Common myeloid progenitor, CD34-positive (primary cell): Measurements from ENCODE around the gene DNAH8.

Experiments
- CTCF ChIA-PET: fragments of 350-600 bp; sonication (Branson Sonifier 250); formaldehyde crosslinking; loops from one replicate; lab custom pipeline; 2021; ENCODE audit warnings: antibody characterized with exemption; lab: Charles Lee
- POLR2A ChIA-PET: fragments of 350-600 bp; sonication (Branson Sonifier 250); formaldehyde crosslinking; loops from one replicate; lab custom pipeline; 2021; ENCODE audit warnings: antibody characterized with exemption; lab: Charles Lee
- DNase-seq, 3 donors: peaks; one replicate each; pipeline versions ENCODE4 v3.0.0 to v3.0.0-alpha.2; 2013
- H3K27ac ChIP-seq, 2 experiments: 1 replicate in 1 of 2; 2 replicates in 1 of 2; pipeline ENCODE4 v1.7.0; 2013; ENCODE audit warnings: inconsistent platforms in 2 of 2, low read length in 2 of 2, mild to moderate bottlenecking in 2 of 2, low read depth in 1 of 2, moderate library complexity in 1 of 2; ENCODE audit not compliant: severe bottlenecking in 2 of 2, insufficient read depth in 1 of 2, poor library complexity in 1 of 2
- H3K27me3 ChIP-seq, 5 experiments: replicated peaks in 2 of 5; 1 replicate in 3 of 5; 2 replicates in 2 of 5; pipeline versions ENCODE4 v1.6.1 to v1.7.0; 2013; ENCODE audit warnings: low read length in 4 of 5, mild to moderate bottlenecking in 2 of 5, moderate library complexity in 2 of 5, inconsistent platforms in 1 of 5; ENCODE audit not compliant: insufficient read depth in 5 of 5, control insufficient read depth in 4 of 5
- H3K36me3 ChIP-seq, 4 experiments: 1 replicate in 2 of 4; 2 replicates in 2 of 4; pipeline versions ENCODE4 v1.6.1 to v1.7.0; 2013; ENCODE audit warnings: low read length in 3 of 4, control low read depth in 1 of 4, mild to moderate bottlenecking in 1 of 4; ENCODE audit not compliant: control insufficient read depth in 4 of 4, insufficient read depth in 4 of 4
- H3K4me1 ChIP-seq, 4 experiments: 1 replicate in 3 of 4; 2 replicates in 1 of 4; pipeline versions ENCODE4 v1.6.1 to v1.7.1; 2013; ENCODE audit warnings: low read length in 3 of 4, mild to moderate bottlenecking in 3 of 4, control low read depth in 1 of 4, inconsistent platforms in 1 of 4, moderate library complexity in 1 of 4; ENCODE audit not compliant: control insufficient read depth in 4 of 4, insufficient read depth in 4 of 4; ENCODE audit errors: control extremely low read depth in 1 of 4
- H3K4me3 ChIP-seq, 7 experiments: 1 replicate in 4 of 7; 2 replicates in 3 of 7; pipeline versions ENCODE4 v1.5.1 to v1.7.0; 2013; ENCODE audit warnings: mild to moderate bottlenecking in 7 of 7, low read length in 6 of 7, moderate library complexity in 6 of 7, inconsistent platforms in 2 of 7, low read depth in 2 of 7, control low read depth in 1 of 7; ENCODE audit not compliant: insufficient read depth in 4 of 7, control insufficient read depth in 1 of 7; ENCODE audit errors: extremely low read depth in 1 of 7
- H3K9me3 ChIP-seq, 5 experiments: 1 replicate in 4 of 5; 2 replicates in 1 of 5; pipeline versions ENCODE4 v1.6.1 to v1.7.1; 2013; ENCODE audit warnings: low read length in 4 of 5, mild to moderate bottlenecking in 2 of 5, inconsistent platforms in 1 of 5, low read depth in 1 of 5, moderate library complexity in 1 of 5; ENCODE audit not compliant: control insufficient read depth in 4 of 5, insufficient read depth in 2 of 5; ENCODE audit errors: control extremely low read depth in 1 of 5
- WGBS: methylation state at CpG from one replicate; pipeline ENCODE4 v1.1.5; 2013; ENCODE audit not compliant: insufficient coverage; 5-methylcytosine and 5-hydroxymethylcytosine counted together

Gene DNAH8

GRCh38 chr6:38831865-38832264, 116.8 kb downstream of the DNAH8 start:
- POLR2A ChIA-PET, result no interaction called here
- Histone ChIP-seq H3K4me1 (no peaks in the 10 kb centered on the region), H3K4me3 (no peak overlapping the region), H3K27ac (no peak overlapping the region), H3K27me3 (no peaks in the 10 kb centered on the region), H3K36me3 (no peaks in the 10 kb centered on the region), H3K9me3 (peaks cover 0 to 2% (median 0%) of the 10 kb centered on the region in 5 experiments)
- CTCF ChIA-PET, result no interaction called here
- DNase-seq, result no peak

GRCh38 chr6:38833320-38833719, 118.2 kb downstream of the DNAH8 start:
- no peak for DNase-seq
- Histone ChIP-seq H3K4me3 (no peak overlapping the region), H3K36me3 (no peaks in the 10 kb centered on the region), H3K4me1 (no peaks in the 10 kb centered on the region), H3K27me3 (no peaks in the 10 kb centered on the region), H3K9me3 (peaks cover 0 to 2% (median 0%) of the 10 kb centered on the region in 5 experiments), H3K27ac (no peak overlapping the region)
- WGBS, result no CpG with 5 or more reads among the region's 1 CpG
- CTCF ChIA-PET, result no interaction called here
- POLR2A ChIA-PET, result no interaction called here

- Histone ChIP-seq H3K36me3 (no peaks in the 10 kb centered on the region), H3K9me3 (no peaks in the 10 kb centered on the region), H3K27me3 (peaks cover 0 to 2% (median 0%) of the 10 kb centered on the region in 5 experiments), H3K4me3 (no peak overlapping the region), H3K4me1 (no peaks in the 10 kb centered on the region), H3K27ac (no peak overlapping the region)
- ChIA-PET CTCF (no interaction called here), POLR2A (no interaction called here)
- 100% methylated on average over 1 of the region's 1 CpG for WGBS
- no peak for DNase-seq
Observed at GRCh38 chr6:38836585-38836984, 121.5 kb downstream of the DNAH8 start.

GRCh38 chr6:38837101-38837500, 122.0 kb downstream of the DNAH8 start:
- WGBS, result 57% methylated on average over 1 of the region's 3 CpGs

GRCh38 chr6:38843798-38844197, 128.7 kb downstream of the DNAH8 start:
- 85% methylated on average over 2 of the region's 3 CpGs for WGBS
- POLR2A ChIA-PET, result no interaction called here
- CTCF ChIA-PET, result no interaction called here

More at GRCh38 chr6:38837101-38837500, 122.0 kb downstream of the DNAH8 start:
- Histone ChIP-seq H3K27me3 (peaks cover 0 to 3% (median 0%) of the 10 kb centered on the region in 5 experiments), H3K4me1 (no peaks in the 10 kb centered on the region), H3K27ac (no peak overlapping the region), H3K9me3 (no peaks in the 10 kb centered on the region), H3K36me3 (no peaks in the 10 kb centered on the region), H3K4me3 (no peak overlapping the region)
- CTCF ChIA-PET, result no interaction called here
- no peak for DNase-seq
- POLR2A ChIA-PET, result no interaction called here

GRCh38 chr6:38845931-38846330, 130.8 kb downstream of the DNAH8 start:
- no peak for DNase-seq
- H3K27ac ChIP-seq, result no peak overlapping the region
- ChIA-PET POLR2A (no interaction called here), CTCF (no interaction called here)
- no peaks in the 10 kb centered on the region for H3K36me3 ChIP-seq
- H3K4me1 ChIP-seq, result no peaks in the 10 kb centered on the region
- WGBS, result 92% methylated on average over 2 of the region's 3 CpGs
- H3K27me3 ChIP-seq, result peaks cover 2 to 6% (median 3%) of the 10 kb centered on the region in 5 experiments
- H3K9me3 ChIP-seq, result no peaks in the 10 kb centered on the region
- no peak overlapping the region for H3K4me3 ChIP-seq

More at GRCh38 chr6:38843798-38844197, 128.7 kb downstream of the DNAH8 start:
- Histone ChIP-seq H3K4me1 (no peaks in the 10 kb centered on the region), H3K27ac (no peak overlapping the region), H3K4me3 (no peak overlapping the region), H3K27me3 (peaks cover 0 to 4% (median 3%) of the 10 kb centered on the region in 5 experiments), H3K36me3 (no peaks in the 10 kb centered on the region), H3K9me3 (no peaks in the 10 kb centered on the region)
- no peak for DNase-seq

GRCh38 chr6:38846361-38846760, 131.2 kb downstream of the DNAH8 start:
- 84% methylated on average over 3 of the region's 3 CpGs for WGBS
- H3K36me3 ChIP-seq, result no peaks in the 10 kb centered on the region
- H3K9me3 ChIP-seq, result no peaks in the 10 kb centered on the region
- peaks cover 2 to 6% (median 3%) of the 10 kb centered on the region in 5 experiments for H3K27me3 ChIP-seq
- no peak overlapping the region for H3K4me3 ChIP-seq
- H3K27ac ChIP-seq, result no peak overlapping the region
- ChIA-PET POLR2A (no interaction called here), CTCF (interaction anchor here (0.7 kb wide), 1 partner anchor 87 kb away, joined by 3 read pairs; no protein-coding TSS in a partner anchor)
- no peaks in the 10 kb centered on the region for H3K4me1 ChIP-seq
- no peak for DNase-seq
